ENCODE measurements around the gene EIF5A. TPM values are rescaled to one million over a fixed set of nuclear protein-coding genes. Genes with fewer than 3 reads are reported as not detected.

EIF5A gene
- total and polyA plus RNA-seq, 2 of the 8 experiments (the other 6 are each of a cell fraction or from before 2014, with no cell fraction given), result 717 to 1,172 TPM

GRCh38 chr17:7262192-7262934 lies 45.1 kb upstream of the EIF5A start, which contains the start of gene CLDN7 (continued):
- TF ChIP-seq CHD7 (IDR thresholded peaks at IDR 0.05; ENCODE audit: insufficient replicate concordance, low read length) (peak; percentile 34), YY1 (IDR thresholded peaks at IDR 0.05; ENCODE audit: low read depth, low read length) (0 out of 2 replicates have a peak, but pooled peaks have one; percentile 9), RBBP5 (IDR thresholded peaks at IDR 0.05; ENCODE audit: borderline replicate concordance, low read depth, low read length) (no peak; the same call in 1 of the 2 replicates), TAF7 (optimal IDR thresholded peaks at IDR 0.05; ENCODE audit: borderline replicate concordance, low read depth, low read length) (peak; percentile 98), SIN3A (conservative IDR thresholded peaks at IDR 0.05 in 1 of 2, IDR thresholded peaks at IDR 0.05 in 1 of 2; ENCODE audit: low read depth in 1 of 2, low read length in 2 of 2) (peak; percentile 37 to 87; a peak in 3 of 4 replicates), ASH2L (IDR thresholded peaks at IDR 0.05; ENCODE audit: low read length) (no peak), PHF8 (conservative IDR thresholded peaks at IDR 0.05; ENCODE audit: low read depth, low read length) (peak; percentile 77), JUND (IDR thresholded peaks at IDR 0.05; ENCODE audit: low read length) (peak; percentile 47; the same call in 1 of the 2 replicates), SP2 (IDR thresholded peaks at IDR 0.05; ENCODE audit: low read length) (no peak), TBP (IDR thresholded peaks at IDR 0.05; ENCODE audit: low read depth, low read length) (peak; percentile 97)

Data from H1 (cell line).